DMS53 treated with DMSO at 0.1 percent for 48 hours (cell line): ENCODE data around the gene ETS2.
"Not testable (repeated sequence)": the region's sequence is repeated elsewhere in the genome, so short reads cannot be mapped to it uniquely, and the experiment has no call there.

Experiments used
- DNase-seq: peaks from one replicate; lab custom pipeline; 2025; ENCODE audit not compliant: unreplicated experiment; lab: John Stamatoyannopoulos, UW

Gene ETS2

DNA sequence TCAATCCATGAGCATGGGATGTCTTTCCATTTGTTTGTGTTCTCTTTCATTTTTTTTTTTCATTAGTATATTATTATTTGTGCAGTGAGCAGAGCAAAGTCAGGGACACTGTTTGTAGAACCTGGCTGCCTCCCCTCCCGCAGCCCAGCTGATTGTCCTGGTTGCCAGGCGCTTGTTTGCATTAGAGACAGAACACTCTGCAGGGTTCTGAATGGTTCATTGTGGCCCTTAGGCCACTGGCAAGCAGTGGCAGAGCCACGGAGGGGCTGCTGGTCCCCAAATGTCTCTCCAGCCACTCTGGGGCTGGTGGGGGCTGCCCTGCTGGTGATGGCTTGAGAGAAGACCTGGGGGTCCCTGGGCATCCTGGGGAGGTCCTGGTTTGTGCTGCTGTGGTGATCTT, 29.0 kb downstream of the ETS2 start:
- DNase-seq: peak; percentile 12

DNA sequence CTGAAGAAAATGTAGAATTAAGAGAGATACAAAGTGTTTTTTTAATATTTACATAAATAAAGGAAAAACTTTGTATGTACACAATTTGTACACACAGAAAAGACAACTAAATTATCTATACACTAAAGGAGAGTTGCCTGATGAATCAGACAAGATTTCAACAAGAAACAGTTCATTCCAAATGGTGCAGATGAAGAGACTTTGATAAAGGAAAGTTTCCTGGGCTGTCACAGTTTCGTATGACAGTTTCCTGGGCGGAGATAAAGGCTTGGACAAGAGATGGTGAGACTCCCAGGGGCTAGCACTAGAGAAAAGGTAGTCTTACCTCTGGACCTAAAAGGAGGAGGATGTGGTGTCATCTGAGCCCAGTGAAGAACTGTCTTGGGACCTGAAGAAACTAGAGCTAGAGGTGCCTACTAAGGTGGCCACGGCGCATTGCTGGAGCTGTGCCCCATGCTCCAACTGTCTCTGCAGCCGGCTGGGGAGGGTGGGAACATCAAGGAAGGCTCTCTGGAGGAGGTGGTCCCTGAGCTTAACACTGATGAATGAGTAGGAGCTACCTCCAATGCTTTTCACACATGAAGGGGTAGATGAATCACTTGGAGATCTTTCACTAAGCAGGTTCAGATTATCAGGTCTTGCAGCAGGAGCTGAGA, 32.2 kb downstream of the ETS2 start:
- no peak for DNase-seq

DNA sequence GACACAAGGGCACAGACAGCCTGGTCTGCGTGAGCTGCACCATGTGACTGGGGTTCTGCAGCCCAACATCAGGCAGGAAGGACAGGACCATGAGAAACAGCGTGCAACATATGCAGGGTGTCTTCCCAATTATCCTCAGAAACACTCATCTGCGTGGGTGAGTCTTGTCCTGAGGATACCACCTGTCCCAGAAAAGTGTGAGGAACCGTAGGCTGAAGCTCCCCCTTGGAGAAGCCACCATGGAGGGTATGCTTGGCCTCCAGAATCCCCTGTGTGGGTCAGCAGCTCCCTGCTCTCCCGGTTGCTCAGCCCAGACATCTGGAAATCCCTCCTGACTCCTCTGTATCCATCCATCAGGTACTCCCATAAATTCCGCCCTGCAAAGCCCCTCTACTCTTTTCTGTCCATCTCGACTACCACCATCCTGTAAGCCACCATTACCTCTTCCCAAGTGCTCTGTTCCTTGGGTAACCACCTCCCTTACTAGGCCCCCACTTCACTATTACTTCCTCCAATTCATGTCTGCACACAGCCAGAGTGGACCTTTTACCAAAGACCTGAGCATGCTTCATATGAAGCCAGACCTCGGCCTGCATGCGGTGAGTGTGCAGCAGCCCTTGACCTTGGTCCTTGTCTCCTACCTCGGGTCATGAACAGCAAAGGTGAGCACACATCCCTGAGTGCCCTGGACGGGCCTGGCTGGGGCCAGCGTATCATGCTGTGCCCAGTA, 33.0 kb downstream of the ETS2 start:
- DNase-seq: no peak

DNA sequence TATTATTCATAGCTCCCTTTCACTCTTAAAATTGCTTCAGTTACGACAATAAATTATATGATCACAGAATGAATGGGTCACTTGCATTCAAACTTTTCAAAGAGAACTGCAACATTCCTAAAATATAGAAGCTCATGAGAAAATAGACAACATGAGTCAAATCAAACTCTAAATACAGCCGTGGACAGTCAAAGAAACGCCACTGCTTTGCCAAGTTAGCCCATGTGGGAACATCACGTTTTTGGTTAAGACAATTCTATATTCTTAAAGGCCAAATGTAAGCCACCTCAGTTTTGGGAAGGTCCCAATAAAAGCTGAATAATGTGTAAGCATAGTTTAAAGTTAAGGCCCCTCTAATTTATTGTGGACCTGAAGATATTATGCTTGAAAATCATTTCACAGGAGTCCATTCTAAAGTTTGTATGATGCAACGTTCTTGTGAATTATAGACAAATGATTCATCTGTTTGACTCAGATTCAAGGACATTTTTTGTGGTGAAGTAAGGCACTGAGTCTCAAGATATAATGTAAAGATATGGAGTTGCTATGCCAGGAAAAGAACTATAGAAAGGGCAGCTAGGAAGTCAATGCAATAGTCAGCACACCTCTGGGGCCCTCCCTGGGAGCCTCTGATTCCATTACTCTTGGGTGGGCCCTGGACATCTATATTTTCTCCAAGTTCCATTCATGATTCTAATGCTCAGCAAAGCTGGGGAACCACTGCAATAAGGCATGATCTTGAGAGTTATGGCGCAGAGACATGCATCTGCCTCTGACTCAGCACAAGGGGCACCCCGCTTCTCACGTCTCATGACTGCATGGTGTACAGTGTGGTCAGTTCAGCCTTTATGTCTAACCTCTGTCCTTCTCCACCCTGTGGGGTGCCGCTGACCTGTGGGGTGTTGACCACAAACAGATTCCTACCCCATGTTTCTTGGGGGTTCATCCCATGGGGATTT, 33.9 kb downstream of the ETS2 start:
- DNase-seq: no peak

DNA sequence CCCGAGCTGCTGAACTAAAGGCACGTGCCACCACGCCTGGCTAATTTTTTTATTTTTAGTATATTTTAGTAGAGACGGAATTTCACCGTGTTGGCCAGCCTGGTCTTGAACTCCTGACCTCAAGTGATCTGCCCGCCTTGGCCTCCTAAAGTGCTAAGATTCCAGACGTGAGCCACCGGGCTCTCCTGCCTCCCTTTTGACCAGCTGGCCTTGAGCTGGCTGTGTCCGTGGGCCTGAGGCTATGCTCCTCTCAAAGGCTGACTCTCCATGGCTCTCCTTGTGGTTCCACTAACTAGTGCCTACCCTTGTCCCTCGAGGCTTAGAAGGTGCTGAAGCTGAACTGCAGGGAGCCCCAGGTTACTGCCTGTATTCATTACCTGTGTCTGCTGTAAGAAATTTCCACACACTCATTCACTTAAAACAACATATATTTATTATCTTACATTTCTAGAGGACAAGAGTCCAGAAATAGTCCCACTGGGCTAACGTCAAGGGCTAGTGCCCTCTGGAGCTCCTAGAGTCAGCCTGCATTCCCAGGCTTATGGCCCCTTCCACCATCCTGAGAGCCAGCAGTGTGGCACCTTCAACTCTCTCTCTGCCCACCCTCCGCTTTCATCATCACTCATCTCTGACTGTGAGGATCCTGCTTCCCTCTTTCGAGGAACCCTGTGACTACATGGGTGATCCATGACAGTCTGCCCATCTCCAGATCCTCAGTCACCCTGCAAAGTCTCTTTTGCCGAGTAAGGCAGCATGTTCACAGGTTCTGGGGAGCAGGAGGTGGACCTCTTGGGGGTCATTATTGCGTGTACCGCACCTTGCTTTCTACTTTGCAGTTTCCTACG, 34.9 kb downstream of the ETS2 start:
- DNase-seq: no peak

DNA sequence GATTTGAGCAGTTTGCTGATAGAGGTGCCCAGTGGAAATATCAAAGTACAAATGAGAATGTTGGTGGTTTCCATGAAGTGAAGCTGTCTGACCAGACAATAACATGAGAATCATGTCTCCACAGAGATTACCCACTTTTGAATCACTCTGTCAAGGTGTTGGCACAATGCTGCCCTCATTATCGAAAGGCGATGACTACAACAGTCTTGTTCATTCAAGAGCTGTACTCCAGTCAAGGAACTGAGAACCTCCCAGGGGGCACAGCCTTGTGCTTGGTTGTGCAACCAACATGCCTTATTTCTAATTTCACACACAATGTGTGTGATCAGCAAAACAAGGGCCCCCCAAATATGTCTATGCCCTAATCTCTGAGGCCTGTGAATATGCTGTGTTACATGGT, 35.7 kb downstream of the ETS2 start:
- DNase-seq: no peak

DNA sequence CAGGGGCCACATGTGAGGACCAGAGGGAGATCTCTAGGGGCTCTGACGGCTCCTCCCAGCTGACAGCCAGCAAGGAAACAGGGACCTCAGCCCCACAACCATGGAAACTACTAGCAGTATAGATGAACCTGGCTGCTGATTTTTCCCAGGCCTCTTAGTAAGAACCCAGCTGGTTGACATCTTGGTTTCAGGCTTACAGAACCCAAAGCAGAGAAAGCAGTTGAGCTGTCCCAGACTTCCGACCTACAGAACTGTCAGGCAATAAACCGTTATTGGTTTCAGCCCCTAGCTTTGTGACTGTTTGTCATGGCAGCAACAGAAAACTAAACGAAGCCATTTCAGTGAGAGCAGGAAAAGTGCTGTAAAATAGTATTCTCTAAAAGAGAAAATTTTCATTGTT, 36.4 kb downstream of the ETS2 start:
- no peak for DNase-seq

DNA sequence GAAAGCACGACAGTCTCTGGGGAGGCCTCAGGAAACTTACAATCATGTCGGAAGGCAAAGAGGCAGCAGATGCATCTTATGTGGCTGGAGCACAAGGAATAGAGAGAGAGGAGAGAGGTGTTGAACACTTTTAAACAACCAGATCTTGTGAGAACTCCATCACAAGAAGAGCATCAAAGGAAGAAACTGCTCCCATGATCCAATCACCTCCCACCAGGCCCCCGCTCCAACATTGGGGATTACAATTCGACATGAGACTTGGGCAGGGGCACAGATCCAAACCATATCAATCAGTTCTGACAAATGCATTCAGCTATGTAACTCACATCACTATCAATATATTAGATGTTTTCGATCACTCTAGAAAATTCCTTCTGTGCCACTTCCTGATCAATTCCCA, 37.6 kb downstream of the ETS2 start:
- DNase-seq: no peak

DNA sequence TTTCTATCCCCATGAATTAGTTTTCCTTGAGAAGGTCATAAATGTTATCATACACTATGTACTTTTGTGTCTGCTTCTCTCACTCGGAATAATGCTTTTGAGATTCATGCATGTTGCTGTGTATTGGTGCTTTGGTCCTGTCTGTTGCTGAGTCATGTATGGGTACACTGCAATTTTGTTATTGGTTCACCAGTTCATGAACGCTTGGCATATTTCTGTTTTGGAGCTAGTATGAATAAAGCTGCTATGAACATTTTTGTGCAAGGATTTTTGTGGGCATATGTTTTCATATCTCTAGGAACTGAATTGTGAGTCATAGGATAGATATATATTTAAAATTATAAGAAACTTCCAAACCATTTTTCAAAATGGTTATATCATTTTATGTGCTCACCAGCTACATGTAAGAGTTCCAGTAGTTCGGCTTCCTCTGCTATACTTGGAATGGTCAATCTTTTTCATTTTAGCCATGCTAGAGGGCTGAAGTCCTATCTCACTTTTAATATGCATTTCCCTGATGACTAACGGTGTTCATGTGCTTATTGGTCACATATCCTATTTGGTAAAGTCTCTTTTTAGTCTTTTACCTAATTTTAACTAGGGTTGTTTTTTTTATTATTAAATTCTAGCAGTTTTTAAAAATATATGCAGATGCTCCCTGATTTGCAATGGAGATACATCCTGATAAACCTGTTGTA, 38.2 kb downstream of the ETS2 start:
- DNase-seq: no peak

DNA sequence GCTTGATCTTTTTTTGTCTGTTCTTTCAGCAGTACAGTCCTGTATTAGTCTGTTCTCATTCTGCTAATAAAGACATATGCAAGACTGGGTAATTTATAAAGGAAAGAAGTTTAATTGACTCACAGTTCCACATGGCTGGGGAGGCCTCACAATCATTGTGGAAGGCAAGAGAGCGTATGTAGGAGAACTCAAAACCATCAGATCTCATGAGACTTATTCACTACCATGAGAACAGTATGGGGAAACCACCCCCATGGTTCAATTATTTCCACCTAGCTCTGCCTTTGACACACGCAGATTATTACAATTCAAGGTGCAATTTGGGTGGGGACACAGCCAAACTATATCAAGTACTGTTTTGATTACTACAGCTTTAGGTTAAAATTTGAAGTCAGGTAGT, 39.6 kb downstream of the ETS2 start:
- DNase-seq: not testable (repeated sequence)

DNA sequence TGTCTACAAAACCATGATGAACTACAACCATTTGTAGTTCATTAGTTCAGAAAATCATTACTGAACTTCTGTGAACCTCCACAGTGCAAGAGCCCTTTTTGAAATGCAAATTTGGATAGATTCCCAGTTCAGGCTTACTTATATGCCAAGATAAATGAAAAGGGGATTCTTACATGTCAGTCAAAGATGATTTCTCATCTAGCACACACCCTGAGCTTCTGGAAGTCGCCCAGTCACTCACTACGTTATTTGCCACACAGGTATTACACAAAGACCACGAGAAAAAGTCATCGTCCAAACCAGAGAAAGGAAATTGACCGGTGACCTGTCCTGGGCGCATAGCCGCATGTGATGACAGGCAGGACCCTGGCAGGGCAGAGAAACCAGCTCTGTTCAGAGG, 41.8 kb downstream of the ETS2 start:
- no peak for DNase-seq

DNA sequence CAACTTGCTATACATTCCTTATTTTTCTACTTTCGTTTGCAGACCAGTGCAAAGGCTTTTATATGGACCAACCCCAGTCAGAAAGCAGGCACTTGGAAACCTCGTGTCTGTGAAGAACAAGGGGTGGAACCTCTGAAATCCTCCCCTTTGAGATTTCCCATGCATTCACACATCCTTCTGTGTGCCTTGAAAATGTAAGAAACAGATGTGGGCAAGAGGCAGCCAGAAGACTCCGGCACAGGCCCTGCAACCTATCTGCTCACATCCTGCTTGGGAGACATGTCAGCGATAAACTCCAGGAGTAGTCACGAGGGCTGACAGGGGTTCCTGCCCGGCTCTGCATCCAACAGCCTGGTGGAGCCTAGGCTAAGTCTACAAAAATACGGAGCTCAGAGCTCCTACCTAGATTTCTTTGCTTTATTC, 42.5 kb downstream of the ETS2 start:
- no peak for DNase-seq

DNA sequence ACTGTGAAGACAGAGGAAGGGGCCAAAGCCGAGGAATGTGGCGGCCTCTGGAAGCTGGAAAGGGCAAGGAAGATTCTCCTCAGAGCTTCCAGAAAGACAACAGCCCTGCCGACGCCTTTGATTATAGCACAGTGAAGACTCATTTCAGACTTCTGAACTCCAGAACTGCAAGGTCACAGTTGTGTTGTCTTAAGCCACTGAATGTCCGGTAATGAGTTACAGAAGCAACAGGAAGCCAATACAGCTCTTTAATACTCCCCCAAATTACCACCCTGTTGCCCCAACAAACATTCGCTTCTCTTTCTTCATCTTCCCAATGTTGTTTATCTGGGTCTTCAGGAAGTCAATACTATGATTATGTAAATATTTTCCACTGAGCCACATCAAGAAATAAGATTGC, 44.0 kb downstream of the ETS2 start:
- no peak for DNase-seq

DNA sequence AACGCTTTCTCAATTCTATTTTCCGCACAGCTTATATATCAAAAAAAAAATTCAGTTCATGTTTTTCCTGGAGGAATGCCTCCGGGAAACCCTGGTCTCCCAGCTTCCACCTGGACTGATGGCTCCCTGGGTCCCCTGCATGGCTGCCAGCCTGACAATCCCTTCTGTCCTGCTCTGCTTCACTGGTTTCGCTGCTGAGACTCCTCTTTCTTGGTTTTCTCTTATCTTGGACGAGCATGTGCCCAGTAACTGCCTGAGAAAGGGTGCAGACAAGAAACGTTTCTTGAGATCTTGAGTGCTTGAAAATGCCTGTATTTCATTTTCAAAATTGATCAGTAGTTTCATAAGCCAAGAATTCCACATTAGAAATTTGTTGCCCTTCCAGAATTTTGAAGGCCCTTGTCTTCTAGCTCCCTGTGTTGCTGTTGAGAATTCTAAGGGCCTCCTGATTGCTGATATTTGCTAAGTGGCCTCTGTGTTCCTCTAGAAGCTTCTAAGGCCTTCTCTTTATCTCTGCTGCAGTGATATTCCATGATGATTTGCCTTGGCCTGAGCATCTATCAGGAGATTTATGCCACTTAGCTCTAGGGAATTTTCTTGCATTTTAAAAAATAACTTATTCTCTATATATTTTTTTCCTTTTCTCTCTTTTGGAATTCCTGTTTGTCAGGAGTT, 44.7 kb downstream of the ETS2 start:
- no peak for DNase-seq

DNA sequence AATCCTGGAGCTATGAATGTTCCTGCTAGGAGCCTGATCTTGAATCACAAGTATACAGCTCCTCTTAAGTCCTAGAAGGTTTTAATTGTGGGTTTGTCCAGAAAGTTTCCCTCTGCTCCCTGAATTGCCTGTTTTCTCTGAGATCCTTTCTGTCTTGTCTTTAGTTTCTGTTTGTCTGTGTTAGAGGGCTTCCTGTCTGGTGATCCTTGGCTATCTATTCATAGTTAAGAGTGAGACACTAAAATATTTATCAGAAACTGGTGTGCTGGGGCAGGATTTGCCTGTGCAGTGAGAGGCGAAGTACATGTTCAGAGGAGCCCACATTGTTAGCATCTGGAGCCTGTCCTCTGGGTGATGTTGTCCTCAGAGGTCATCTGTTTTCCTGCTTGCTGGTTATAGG, 45.4 kb downstream of the ETS2 start:
- DNase-seq: no peak

DNA sequence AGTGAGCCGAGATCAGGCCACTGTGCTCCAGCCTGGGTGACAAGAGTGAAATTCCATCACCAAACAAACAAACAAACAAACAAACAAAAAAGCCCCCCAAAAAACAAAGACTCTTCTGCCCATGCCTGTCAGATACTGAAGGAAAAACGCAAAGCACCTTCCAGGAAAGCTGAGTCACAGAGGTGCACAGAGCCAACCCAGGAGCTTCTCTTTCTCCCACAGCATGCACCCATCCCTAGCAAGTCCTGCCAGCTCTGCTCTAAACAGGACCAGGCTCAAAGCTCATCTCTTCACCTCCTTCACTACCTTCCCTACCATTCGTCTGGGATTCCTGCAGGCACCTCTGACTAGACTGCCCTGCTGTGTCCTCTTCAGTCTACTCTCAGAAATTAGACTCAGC, 46.5 kb downstream of the ETS2 start:
- DNase-seq: no peak

DNA sequence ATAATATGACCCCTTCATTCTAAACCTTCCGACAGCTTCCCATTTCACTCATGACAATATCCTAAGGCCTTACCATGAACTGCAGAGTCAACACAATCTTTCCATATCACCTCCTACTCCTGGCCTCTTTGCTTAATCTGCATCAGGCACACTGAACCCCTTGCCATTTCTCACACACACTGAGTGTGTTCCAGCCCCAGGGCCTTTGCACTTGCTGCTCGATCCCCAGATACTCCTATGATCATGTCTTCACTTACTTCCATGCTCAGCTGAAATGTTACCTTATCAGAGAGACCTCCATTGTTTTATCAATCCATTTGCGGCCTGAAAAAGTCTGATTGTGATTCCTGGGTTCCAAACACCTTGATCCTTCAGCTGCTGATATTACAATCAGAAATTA, 47.0 kb downstream of the ETS2 start:
- no peak for DNase-seq

DNA sequence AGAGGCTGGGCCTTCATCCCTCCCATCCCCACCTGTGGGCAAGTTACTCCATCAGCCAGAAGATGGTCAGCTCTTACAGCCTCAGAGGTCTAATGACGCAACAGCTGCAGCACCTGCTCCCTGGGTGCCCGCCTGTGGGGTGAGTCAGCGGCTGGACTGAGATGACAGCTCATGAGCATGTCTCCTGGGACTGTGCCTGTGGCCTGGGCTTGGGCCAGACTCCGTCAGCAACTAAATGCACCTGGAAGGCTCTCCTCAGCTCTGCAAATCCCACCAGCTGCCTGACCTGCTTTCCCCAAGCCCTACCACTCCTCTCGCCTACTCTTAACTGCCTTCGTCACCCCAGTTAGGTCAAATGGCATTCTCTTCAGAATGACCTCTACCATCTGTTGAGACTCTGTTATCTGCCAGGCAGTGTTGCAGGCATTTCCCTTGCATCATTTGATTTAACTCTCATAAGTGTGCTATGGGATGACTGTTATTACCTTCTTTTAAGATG, 47.7 kb downstream of the ETS2 start:
- peak; percentile 84 for DNase-seq

DNA sequence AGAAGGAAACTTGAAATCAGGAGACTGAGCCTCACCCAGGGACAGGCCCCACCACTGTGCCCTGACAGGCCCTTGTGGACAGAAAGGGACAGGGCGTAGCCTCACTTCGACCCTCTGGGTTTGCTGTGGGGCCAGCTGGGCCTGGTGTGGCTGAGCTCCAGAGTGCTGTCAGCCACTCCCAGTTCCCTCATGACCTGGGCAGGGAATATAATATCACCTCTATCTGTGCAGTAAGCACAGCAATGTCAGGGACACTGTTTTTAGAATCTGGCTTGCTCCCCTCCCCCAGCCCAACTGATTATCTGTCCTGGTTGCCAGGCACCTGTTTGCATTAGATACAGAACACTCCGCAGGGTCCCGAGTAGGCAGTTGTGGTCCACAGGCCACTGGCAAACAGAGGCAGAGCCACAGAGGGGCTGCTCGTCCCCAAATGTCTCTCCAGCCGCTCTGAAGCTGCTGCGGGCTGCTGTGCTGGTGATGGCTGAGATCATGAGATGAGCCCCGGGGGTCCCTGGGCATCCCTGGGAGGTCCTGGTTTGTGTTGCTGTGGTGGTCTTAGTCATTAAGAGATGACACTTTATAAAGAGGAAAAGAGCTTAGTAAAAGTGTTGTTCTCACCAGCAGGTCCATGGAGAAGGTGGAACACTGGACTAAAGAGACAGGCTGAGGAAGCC, 51.6 kb downstream of the ETS2 start:
- no peak for DNase-seq
